ENCODE data around the gene HMGB2.

HMGB2 gene

GRCh38 chr4:173282256-173282562 lies 51.9 kb downstream of the HMGB2 start:
- H3K4me3 ChIP-seq (ENCODE audit: low read depth, low read length) = no peak overlapping the region
- TF ChIP-seq CTCF (IDR thresholded peaks at IDR 0.05; ENCODE audit: borderline replicate concordance, insufficient read depth, low read depth, low read length) = no peak

- no peak for TF ChIP-seq CTCF (IDR thresholded peaks at IDR 0.05; ENCODE audit: borderline replicate concordance, insufficient read depth, low read depth, low read length)
- no peak overlapping the region for H3K4me3 ChIP-seq (ENCODE audit: low read depth, low read length)
These were observed 52.5 kb downstream of the HMGB2 start for GRCh38 chr4:173281406-173282255.

All from GM12875 (cell line).